T-helper 17 cell (primary cell): ENCODE data around the gene CMTR2. TPM values are rescaled to one million over a fixed set of nuclear protein-coding genes. Genes with fewer than 3 reads are reported as not detected.
"Not testable (repeated sequence)": the region's sequence is repeated elsewhere in the genome, so short reads cannot be mapped to it uniquely, and the experiment has no call there.

Source experiments
- ATAC-seq: fragments of 150-1000 bp; cut with Tn5 transposase; 2 replicates; pipeline ENCODE4 v1.10.0; 2021; ENCODE audit warnings: mild to moderate bottlenecking, moderate library complexity
- DNase-seq, 3 donors: peaks; one replicate each; pipeline versions ENCODE4 v3.0.0 to v3.0.0-alpha.2; 2020 to 2021
- H3K9me3 ChIP-seq: one replicate; pipeline ENCODE4 v1.7.0; 2013; ENCODE audit warnings: low read length, mild to moderate bottlenecking; ENCODE audit not compliant: control insufficient read depth, poor library complexity, severe bottlenecking
- H3K27ac Mint-ChIP-seq: one replicate; pipeline ENCODE4 v1.8.0; 2022; ENCODE audit warnings: mild to moderate bottlenecking, moderate library complexity, mixed read lengths
- H3K27me3 Mint-ChIP-seq: one replicate; pipeline ENCODE4 v1.8.0; 2022; ENCODE audit warnings: mixed read lengths
- H3K36me3 Mint-ChIP-seq: one replicate; pipeline ENCODE4 v1.8.0; 2022; ENCODE audit warnings: low read depth, mixed read lengths
- H3K4me1 Mint-ChIP-seq: one replicate; pipeline ENCODE4 v1.8.0; 2022; ENCODE audit warnings: mild to moderate bottlenecking, mixed read lengths
- H3K4me3 Mint-ChIP-seq: one replicate; pipeline ENCODE4 v1.8.0; 2022; ENCODE audit warnings: mild to moderate bottlenecking, moderate library complexity, mixed read lengths
- total RNA-seq, 4 donors: library from RNA in 2 of 4; stranded (reverse) in 2 of 4; gene quantifications; one replicate each; pipeline ENCODE4 v1.2.3 and lab custom pipeline; 2022 to 2026

The CMTR2 gene, protein sequence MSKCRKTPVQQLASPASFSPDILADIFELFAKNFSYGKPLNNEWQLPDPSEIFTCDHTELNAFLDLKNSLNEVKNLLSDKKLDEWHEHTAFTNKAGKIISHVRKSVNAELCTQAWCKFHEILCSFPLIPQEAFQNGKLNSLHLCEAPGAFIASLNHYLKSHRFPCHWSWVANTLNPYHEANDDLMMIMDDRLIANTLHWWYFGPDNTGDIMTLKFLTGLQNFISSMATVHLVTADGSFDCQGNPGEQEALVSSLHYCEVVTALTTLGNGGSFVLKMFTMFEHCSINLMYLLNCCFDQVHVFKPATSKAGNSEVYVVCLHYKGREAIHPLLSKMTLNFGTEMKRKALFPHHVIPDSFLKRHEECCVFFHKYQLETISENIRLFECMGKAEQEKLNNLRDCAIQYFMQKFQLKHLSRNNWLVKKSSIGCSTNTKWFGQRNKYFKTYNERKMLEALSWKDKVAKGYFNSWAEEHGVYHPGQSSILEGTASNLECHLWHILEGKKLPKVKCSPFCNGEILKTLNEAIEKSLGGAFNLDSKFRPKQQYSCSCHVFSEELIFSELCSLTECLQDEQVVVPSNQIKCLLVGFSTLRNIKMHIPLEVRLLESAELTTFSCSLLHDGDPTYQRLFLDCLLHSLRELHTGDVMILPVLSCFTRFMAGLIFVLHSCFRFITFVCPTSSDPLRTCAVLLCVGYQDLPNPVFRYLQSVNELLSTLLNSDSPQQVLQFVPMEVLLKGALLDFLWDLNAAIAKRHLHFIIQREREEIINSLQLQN
- total RNA-seq = 10 to 100 TPM in 1 of 2 donors, 1 to 10 TPM in 1; 8.4 to 10.4 TPM
- total RNA-seq (lab: John Stamatoyannopoulos, UW) = 24.9 to 61.5 reads per million in 2 donors

DNA sequence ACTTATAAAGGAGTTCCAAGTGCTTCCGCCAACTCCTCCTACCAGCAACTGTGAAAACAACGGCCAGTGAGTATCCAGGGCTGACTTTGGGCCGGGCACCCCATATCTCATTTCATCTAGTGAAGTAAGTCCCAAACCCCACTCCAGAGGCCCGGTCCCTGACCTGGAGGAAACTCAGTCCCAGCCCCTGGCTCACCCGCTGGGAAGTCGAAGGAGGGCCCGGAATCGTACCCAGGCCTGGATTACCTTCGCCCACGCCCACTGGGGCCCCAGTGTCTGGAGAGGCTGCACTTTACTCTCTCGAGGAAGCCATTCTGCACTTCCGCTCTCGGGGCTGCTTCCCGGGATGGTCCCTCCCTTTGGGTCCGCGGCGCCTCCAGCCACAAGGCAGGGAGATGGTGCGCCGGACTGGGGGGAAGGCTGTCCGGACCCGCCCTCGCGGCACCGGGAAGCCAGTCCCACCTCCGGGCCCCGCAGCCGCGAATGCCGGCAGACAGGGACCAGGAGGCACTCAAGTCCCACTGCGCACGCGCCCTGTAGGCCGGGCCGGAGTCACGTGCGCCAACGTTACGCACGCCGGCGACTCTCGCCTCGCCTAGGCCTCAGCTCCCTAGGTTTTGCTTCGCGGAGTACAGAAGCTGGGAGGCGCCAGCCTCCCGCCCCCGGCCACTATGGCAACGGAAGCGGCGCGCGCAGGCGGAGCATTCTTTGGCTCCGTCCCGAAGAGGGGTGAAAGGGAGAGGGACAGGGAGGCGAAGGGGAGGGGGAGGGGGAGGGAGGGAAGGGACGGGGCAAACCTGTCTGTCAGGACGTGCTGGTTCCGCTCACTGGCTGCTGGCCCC, at the start of gene CMTR2:
CMTR2 (minus strand) TSS at position 513 of the 842 bp plus-strand sequence. CDS start 3,482 bp downstream, outside the sequence.
- peaks cover 5% of the 10 kb centered on the region for H3K36me3 Mint-ChIP-seq
- peak within 1 kb of the TSS; percentile 86 for H3K27ac Mint-ChIP-seq
- H3K4me3 Mint-ChIP-seq = peak within 1 kb of the TSS; percentile 90
- DNase-seq = peak; percentile 76 to 77 (median 76)
- peak; percentile 96 for ATAC-seq
- peaks cover 24% of the 10 kb centered on the region for H3K27me3 Mint-ChIP-seq
- H3K4me1 Mint-ChIP-seq = peaks cover 13% of the 10 kb centered on the region
- no peaks in the 10 kb centered on the region for H3K9me3 ChIP-seq

DNA sequence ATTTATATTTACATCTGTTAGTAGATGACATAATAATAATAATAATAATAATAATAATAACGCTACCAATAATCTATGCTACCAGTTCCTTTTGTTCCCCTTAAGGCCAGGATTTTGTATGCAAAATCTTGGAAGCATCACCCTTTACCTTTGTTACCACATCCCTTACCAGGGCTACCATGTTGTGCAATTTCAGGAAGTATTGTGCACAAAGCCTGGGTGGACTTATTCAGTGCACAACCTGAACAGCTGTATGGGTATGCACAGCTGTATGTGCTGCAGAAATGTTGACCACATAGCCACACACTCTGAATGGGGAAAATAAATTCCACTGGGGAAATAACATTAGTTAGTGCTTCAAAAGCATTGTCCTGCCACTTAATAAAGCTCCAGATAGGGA, 49.4 kb upstream of the CMTR2 start:
- no peaks in the 10 kb centered on the region for H3K9me3 ChIP-seq
- H3K4me1 Mint-ChIP-seq = no peaks in the 10 kb centered on the region
- ATAC-seq (no peak), DNase-seq (no peak)
- H3K27me3 Mint-ChIP-seq = peaks cover 55% of the 10 kb centered on the region
- H3K4me3 Mint-ChIP-seq = no peak overlapping the region
- H3K27ac Mint-ChIP-seq = no peak overlapping the region
- H3K36me3 Mint-ChIP-seq = no peaks in the 10 kb centered on the region

DNA sequence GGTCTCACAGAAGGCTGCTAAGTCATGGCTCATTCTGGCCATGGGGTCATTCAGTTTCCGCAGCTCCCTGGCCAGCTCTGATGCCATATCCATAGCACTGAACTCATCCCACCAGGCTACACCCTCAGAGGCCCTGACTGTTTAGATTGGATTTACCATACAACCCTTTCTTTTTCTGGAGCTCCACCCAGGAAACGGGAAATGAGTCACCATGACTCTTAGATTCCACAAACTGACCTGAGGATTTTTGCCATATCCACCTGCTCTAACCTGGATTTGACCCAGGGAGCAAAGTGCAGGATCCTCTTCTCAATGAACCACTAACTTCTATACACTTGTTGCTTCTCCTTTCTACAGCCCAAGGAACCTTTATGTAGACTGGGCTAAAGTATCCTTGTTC, 49.0 kb upstream of the CMTR2 start:
- peaks cover 51% of the 10 kb centered on the region for H3K27me3 Mint-ChIP-seq
- H3K27ac Mint-ChIP-seq = no peak overlapping the region
- no peaks in the 10 kb centered on the region for H3K9me3 ChIP-seq
- DNase-seq (no peak), ATAC-seq (no peak)
- no peaks in the 10 kb centered on the region for H3K4me1 Mint-ChIP-seq
- no peaks in the 10 kb centered on the region for H3K36me3 Mint-ChIP-seq
- no peak overlapping the region for H3K4me3 Mint-ChIP-seq

DNA sequence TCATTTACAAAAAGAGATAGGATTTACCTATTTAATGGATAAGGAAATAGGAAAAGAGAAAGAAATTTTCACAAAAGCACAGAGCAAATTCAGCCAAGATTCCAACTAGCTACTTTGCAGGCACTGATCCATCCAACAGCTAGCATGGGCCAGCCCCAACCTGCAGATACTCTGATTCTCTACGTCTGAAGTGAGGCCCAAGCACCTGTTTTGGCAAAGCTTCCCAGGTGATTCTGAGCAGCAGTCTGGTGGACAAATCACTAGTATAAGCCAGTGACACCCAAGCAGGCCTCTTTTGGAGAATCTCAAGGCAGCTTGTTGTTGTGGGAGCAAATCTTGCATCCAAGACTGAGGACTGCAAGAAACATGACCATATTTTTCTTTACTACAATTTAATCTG, 48.4 kb upstream of the CMTR2 start:
- Mint-ChIP-seq H3K36me3 (no peaks in the 10 kb centered on the region), H3K4me3 (no peak overlapping the region), H3K27me3 (peaks cover 51% of the 10 kb centered on the region), H3K27ac (no peak overlapping the region), H3K4me1 (no peaks in the 10 kb centered on the region)
- DNase-seq (no peak), ATAC-seq (no peak)
- no peaks in the 10 kb centered on the region for H3K9me3 ChIP-seq

DNA sequence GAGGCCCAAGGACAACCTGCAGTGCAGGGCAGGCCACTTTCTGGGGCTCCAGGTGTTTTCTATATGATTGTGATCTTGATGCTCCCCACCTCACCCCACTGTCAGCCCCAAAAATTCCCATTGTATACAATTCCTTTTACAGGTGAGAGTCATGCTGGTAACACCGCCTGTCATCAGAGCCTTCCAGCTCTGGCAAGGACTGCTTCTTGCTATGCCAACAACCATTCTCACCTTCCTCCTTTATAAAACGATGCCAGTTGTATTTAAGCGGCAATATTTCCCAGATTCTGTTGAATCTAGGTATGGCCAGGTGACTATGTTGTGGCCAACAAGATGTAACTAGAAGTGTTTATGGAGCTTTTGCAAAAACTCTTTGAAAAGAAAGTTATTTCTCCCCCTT, 38.9 kb upstream of the CMTR2 start:
- H3K4me3 Mint-ChIP-seq = no peak overlapping the region
- no peak for ATAC-seq
- no peak for DNase-seq
- no peaks in the 10 kb centered on the region for H3K9me3 ChIP-seq
- no peak overlapping the region for H3K27ac Mint-ChIP-seq
- H3K4me1 Mint-ChIP-seq = no peaks in the 10 kb centered on the region
- peaks cover 37% of the 10 kb centered on the region for H3K27me3 Mint-ChIP-seq
- no peaks in the 10 kb centered on the region for H3K36me3 Mint-ChIP-seq

DNA sequence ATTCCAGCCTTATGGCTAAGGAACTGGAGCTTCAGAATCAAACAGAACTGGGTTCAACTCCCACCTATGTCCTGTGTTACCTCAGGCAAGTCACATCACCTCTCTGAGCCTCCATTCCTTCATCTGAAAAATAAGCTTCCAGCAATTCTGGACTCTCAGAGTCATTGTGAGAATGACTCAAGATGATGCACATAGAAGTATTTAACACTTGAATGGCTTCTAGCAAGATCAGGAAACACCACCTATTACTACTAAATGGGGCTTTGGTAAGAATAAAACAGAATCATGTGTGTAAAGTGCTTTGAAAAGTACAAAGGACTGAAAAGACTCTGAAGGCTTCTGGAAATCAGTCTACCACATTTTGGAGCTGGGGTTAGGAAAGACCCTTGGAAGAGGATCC, 38.5 kb upstream of the CMTR2 start:
- no peaks in the 10 kb centered on the region for H3K4me1 Mint-ChIP-seq
- DNase-seq = no peak
- no peaks in the 10 kb centered on the region for H3K9me3 ChIP-seq
- no peak overlapping the region for H3K27ac Mint-ChIP-seq
- no peaks in the 10 kb centered on the region for H3K36me3 Mint-ChIP-seq
- ATAC-seq = no peak
- no peak overlapping the region for H3K4me3 Mint-ChIP-seq
- peaks cover 37% of the 10 kb centered on the region for H3K27me3 Mint-ChIP-seq

DNA sequence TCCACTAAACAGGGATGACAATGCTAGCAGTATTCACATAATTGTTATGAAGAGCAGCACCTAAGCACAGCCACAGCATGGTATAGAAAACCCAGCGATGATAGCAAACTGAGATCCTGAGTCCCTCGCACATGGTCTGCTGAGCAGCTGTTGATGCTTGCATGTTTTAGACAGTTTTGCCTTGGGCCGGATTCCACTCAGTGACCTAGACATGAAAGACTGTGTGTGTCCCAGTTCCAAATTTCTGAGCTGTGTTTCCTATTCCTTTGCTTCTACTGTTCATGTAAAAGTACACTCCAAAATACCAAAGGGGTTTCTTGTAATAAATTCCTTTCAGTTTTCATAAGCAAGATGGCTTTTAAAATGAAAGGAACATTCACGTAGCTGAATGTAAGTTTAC, 30.8 kb upstream of the CMTR2 start:
- no peak for ATAC-seq
- no peaks in the 10 kb centered on the region for H3K9me3 ChIP-seq
- peaks cover 60% of the 10 kb centered on the region for H3K27me3 Mint-ChIP-seq
- no peak overlapping the region for H3K4me3 Mint-ChIP-seq
- no peak for DNase-seq
- H3K4me1 Mint-ChIP-seq = no peaks in the 10 kb centered on the region
- no peak overlapping the region for H3K27ac Mint-ChIP-seq
- H3K36me3 Mint-ChIP-seq = no peaks in the 10 kb centered on the region

DNA sequence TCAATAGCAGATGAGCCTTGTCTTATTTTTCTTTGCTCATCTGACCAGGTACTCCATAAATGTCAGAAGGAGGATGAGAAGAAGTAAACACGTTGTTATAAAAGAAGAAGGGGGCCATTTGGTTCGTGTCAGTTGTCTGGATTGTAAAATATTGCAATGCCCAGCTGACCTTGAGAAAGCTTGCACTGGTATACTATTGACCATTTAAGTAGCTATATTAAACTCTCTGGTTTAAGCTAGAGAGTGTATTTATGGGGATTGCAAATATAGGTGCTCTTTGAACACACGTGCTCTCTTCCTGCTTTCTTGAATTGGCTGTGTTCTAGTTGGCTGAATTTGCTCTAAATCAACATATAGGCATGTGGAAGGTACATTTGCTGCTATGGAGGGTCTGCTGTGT, 26.1 kb upstream of the CMTR2 start:
- Mint-ChIP-seq H3K27me3 (peaks cover 73% of the 10 kb centered on the region), H3K4me1 (no peaks in the 10 kb centered on the region), H3K27ac (no peak overlapping the region), H3K36me3 (no peaks in the 10 kb centered on the region), H3K4me3 (no peak overlapping the region)
- ATAC-seq = no peak
- DNase-seq = no peak
- no peaks in the 10 kb centered on the region for H3K9me3 ChIP-seq

DNA sequence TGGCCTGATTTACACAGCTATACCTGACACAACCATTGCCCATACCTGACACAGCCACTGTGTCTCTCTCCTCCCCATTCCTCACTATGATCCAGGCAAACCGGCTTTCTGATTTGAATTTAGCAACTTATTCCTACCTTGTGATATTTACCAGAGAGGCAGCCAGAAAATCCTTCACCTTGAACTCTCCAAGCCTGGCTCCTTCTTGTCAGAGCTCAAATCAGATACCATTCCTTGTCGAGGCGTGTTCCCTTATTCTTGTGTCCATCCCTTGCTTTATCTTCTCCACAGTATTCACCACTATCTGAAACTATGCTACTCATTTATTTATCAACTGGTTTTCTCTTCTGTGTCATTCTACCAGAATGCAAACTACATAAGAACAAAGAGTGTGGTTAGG, 24.4 kb upstream of the CMTR2 start:
- H3K27ac Mint-ChIP-seq, H3K4me3 Mint-ChIP-seq, H3K36me3 Mint-ChIP-seq, ATAC-seq, DNase-seq, H3K4me1 Mint-ChIP-seq, H3K9me3 ChIP-seq: not testable (repeated sequence)
- H3K27me3 Mint-ChIP-seq = peaks cover 78% of the 10 kb centered on the region

DNA sequence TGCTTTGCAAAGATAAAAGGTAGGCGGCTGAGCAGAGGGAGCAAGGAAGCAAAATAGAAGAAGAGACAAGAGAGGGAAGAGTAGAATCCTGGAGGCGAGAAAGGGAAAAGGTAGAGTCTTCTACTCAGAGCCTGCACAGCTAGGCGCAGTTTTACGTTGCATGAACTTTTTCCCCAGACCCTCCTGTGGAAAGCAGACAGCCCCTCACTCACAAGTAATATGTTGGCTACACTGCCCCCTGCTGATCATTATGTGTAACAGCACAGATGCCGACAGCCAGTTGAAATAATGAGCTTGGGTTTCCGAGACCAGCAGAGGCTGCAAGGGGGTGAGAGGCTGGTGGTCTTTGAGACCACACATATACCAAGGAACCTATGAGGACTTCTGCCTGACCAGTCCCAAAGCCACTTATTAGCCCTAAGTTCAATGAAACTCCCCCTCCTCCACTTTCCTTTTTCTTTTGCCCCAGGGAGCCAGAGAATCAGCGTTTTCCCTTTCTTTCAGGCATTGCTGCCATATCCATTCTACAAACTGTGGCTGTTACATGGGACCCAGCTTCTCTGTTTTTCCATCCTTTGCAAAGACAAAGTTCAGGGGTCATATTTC, 22.5 kb upstream of the CMTR2 start:
- Mint-ChIP-seq H3K36me3 (peaks cover 4% of the 10 kb centered on the region), H3K27ac (no peak overlapping the region), H3K4me3 (no peak overlapping the region), H3K4me1 (no peaks in the 10 kb centered on the region), H3K27me3 (peaks cover 82% of the 10 kb centered on the region)
- DNase-seq (peak in 1 of 3 donors; percentile 8), ATAC-seq (no peak)
- no peaks in the 10 kb centered on the region for H3K9me3 ChIP-seq

DNA sequence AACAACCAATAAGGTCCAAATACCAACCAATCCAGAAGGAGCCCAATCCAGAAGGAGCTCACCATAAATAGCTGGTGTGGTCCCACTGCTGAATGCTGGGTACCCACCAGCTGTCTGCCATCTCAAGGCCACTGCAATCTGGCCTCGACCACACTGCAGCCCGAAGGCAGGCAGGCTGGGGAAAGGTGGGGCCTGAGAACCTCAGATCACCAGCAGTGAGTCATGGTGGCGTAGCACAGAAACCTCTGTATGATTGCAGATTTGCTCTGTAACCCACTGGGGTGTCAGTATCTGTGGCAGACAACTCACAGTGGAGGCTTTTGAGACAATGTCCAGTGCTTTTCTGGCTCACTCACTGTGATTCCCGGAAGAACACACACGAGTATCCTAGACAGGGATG, 14.7 kb upstream of the CMTR2 start:
- Mint-ChIP-seq H3K27me3 (peaks cover 36% of the 10 kb centered on the region), H3K4me3 (no peak overlapping the region), H3K36me3 (peaks cover 7% of the 10 kb centered on the region), H3K4me1 (no peaks in the 10 kb centered on the region), H3K27ac (no peak overlapping the region)
- ATAC-seq = no peak
- DNase-seq = no peak
- no peaks in the 10 kb centered on the region for H3K9me3 ChIP-seq

DNA sequence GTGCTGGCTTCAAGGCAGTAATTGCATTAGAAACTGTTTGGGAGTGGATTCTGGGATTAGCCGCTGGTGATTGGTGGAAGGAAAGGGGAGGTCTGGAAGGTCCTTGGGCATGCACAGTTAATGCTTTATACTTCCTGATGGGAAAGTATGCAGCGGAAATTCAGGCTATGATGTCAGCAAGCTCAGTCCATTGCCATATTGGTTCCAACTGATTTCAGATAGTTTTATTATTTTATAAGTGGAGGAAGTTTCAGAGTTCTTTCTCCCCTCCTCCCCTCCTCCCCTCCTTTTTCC, 8.1 kb upstream of the CMTR2 start:
- H3K4me3 Mint-ChIP-seq = no peak overlapping the region
- no peak for ATAC-seq
- H3K27me3 Mint-ChIP-seq = peaks cover 37% of the 10 kb centered on the region
- H3K27ac Mint-ChIP-seq = no peak overlapping the region
- no peaks in the 10 kb centered on the region for H3K4me1 Mint-ChIP-seq
- DNase-seq = no peak
- peaks cover 4% of the 10 kb centered on the region for H3K36me3 Mint-ChIP-seq
- no peaks in the 10 kb centered on the region for H3K9me3 ChIP-seq
